Adrenal gland (tissue), 12 donors: Measurements from ENCODE around the gene RFFL. TPM values are rescaled to one million over a fixed set of nuclear protein-coding genes. Genes with fewer than 3 reads are reported as not detected.

Experiments used
- DNase-seq, 7 donors: peaks; one replicate each; pipeline ENCODE4 v3.0.0-alpha.2; 2019 to 2020
- H3K27ac ChIP-seq, 5 donors: fragments of 200-600 bp; sonication (generic) in 4 of 5; 1 replicate in 3 of 5; 2 replicates in 2 of 5; pipeline versions ENCODE4 v1.5.1 to v1.8.0; 2016 to 2020; ENCODE audit warnings: mild to moderate bottlenecking in 1 of 5
- H3K27me3 ChIP-seq: fragments of 200-600 bp; 2 replicates; pipeline ENCODE4 v1.8.0; 2021
- H3K36me3 ChIP-seq, 2 donors: fragments of 200-600 bp; replicated peaks in 1 of 2; 1 replicate in 1 of 2; 2 replicates in 1 of 2; pipeline versions ENCODE4 v1.5.1 to v1.8.0; 2018 to 2022
- H3K4me1 ChIP-seq, 2 donors: fragments of 200-600 bp; replicated peaks in 1 of 2; 1 replicate in 1 of 2; 2 replicates in 1 of 2; pipeline versions ENCODE4 v1.5.1 to v1.8.0; 2018 to 2021
- H3K4me3 ChIP-seq, 4 donors: fragments of 200-600 bp; sonication (generic) in 3 of 4; one replicate each; pipeline ENCODE4 v1.5.1; 2016 to 2018
- H3K9me3 ChIP-seq, 3 donors: fragments of 200-600 bp; sonication (generic) in 1 of 3; replicated peaks in 1 of 3; 1 replicate in 2 of 3; 2 replicates in 1 of 3; pipeline versions ENCODE4 v1.5.1 to v1.8.0; 2016 to 2021
- POLR2A ChIP-seq, 2 donors: fragments of 450-650 bp; IDR thresholded peaks; one replicate each; pipeline ENCODE4 v1.6.1; 2017; ENCODE audit warnings: antibody characterized with exemption in 2 of 2, mild to moderate bottlenecking in 2 of 2, moderate library complexity in 1 of 2
- WGBS, 4 donors: extraction: QIAGEN DNeasy Blood & Tissue Kit in 2 of 4; methylation state at CpG; one replicate each; pipeline versions ENCODE4 v1.1.5 to v1.1.7; 2013 to 2017; 5-methylcytosine and 5-hydroxymethylcytosine counted together
- intact Hi-C, 2 donors: fragments of 100-400 bp; cut with DNase I; formaldehyde crosslinking; loops; one replicate each; pipeline versions ENCODE4 v1.14.1 to v1.15.0; 2022 to 2023
- polyA plus RNA-seq, 3 donors: library from polyadenylated mRNA; stranded (reverse); fragments of 200-250 nt in 2 of 3; fragments of 350-450 nt in 1 of 3; fragmentation: Illumina TruSeq in 1 of 3; extraction: RNeasy Lipid Tissue Mini Kit (QIAGEN cat#74804) in 1 of 3; gene quantifications; one replicate each; pipeline ENCODE4 v1.2.3, GENCODE V29; 2013 to 2014
- total RNA-seq, 9 donors: library from RNA; depleted of rRNA in 4 of 9; stranded (reverse); fragments of >200 nt in 4 of 9; fragments of 120-200 nt in 1 of 9; fragmentation: NEBNext Ultra II Directional in 1 of 9; extraction: Animal tissue kit (Norgen Biotek cat#: 25700) in 1 of 9; gene quantifications; one replicate each; pipeline versions ENCODE4 v1.1.0 to v1.2.4, GENCODE V29; 2013 to 2023
- TF ChIP-seq, protein P1 (sequence below), 6 experiments: fragments of 450-650 bp in 4 of 6; fragments of 200-600 bp in 2 of 6; sonication (generic) in 1 of 6; IDR thresholded peaks; 1 replicate in 5 of 6; 2 replicates in 1 of 6; pipeline versions ENCODE4 v1.5.1 to v1.8.0; 2016 to 2021; ENCODE audit warnings: antibody characterized with exemption in 6 of 6, mild to moderate bottlenecking in 2 of 6, moderate library complexity in 1 of 6
- donor health status: healthy with polysubstance abuse.
- donor health status: Bipolar disorder and iron deficiency.
- donor health status: DM: yes; HTN: yes; CAD: no.
- donor health status: DM: no; HTN: no; CAD: no.
- donor health status: DM: no; HTN: no; CAD: no.
- donor health status: DM: yes; HTN: yes; CAD: no.

The RFFL gene
- total and polyA plus RNA-seq, 12 donors = 2.5 to 24.4 (median 16.3) TPM

DNA sequence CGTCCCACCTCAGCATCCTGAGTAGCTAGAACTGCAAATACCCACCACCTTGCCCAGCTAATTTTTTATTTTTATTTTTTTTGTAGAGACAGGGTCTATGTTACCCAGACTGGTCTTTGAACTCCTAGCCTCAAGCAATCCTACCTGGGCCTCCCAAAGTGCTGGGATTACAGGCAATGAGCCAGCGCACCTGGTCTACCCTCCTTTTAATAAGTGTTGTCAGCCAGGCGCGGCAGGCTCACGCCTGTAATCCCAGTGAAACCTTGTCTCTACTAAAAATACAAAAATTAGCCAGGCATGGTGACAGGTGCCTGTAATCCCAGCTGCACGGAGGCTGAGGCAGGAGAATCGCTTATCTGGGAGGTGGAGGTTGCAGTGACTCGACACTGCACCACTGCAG, 19.3 kb downstream of the RFFL start:
- Histone ChIP-seq H3K4me3 (no peak overlapping the region), H3K4me1 (peaks cover 0 to 9% of the 10 kb centered on the region in 2 donors), H3K27ac (no peak overlapping the region), H3K36me3 (no peaks in the 10 kb centered on the region), H3K27me3 (no peaks in the 10 kb centered on the region), H3K9me3 (no peaks in the 10 kb centered on the region)
- intact Hi-C loops = no loop called here
- DNase-seq = no peak
- TF ChIP-seq, protein P1, sequence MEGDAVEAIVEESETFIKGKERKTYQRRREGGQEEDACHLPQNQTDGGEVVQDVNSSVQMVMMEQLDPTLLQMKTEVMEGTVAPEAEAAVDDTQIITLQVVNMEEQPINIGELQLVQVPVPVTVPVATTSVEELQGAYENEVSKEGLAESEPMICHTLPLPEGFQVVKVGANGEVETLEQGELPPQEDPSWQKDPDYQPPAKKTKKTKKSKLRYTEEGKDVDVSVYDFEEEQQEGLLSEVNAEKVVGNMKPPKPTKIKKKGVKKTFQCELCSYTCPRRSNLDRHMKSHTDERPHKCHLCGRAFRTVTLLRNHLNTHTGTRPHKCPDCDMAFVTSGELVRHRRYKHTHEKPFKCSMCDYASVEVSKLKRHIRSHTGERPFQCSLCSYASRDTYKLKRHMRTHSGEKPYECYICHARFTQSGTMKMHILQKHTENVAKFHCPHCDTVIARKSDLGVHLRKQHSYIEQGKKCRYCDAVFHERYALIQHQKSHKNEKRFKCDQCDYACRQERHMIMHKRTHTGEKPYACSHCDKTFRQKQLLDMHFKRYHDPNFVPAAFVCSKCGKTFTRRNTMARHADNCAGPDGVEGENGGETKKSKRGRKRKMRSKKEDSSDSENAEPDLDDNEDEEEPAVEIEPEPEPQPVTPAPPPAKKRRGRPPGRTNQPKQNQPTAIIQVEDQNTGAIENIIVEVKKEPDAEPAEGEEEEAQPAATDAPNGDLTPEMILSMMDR (IDR thresholded peaks at IDR 0.05) = no peak
- TF ChIP-seq POLR2A (IDR thresholded peaks at IDR 0.05) = no peak
- WGBS, 4 donors = 96 to 97% (median 97%) methylated on average over 8 of the region's 8 CpGs

DNA sequence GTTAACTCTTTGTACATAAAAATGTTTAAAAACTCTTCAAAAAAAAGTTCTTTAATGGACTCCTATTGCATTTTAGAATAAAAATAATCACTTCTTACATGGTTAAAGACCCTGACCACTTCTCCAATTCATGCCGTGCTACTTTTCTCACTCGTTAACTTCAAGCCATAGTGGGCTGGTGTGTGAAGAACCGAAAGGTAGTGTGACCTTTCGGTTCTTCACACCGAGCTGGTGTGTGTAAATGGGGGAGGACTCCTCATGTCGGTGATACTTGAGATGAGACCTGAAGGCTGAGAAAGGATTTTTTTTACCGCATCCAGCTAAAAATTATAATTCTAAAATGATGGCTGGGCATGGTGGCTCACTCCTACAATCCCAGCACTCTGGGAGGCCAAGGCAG, 22.1 kb downstream of the RFFL start:
- no peak for DNase-seq
- no peaks in the 10 kb centered on the region for H3K27me3 ChIP-seq
- peaks cover 0 to 2% of the 10 kb centered on the region in 2 donors for H3K4me1 ChIP-seq
- H3K4me3 ChIP-seq = no peak overlapping the region
- 89 to 94% (median 93%) methylated on average over 7 of the region's 7 CpGs for WGBS, 4 donors
- H3K27ac ChIP-seq = no peak overlapping the region
- intact Hi-C loops = no loop called here
- no peaks in the 10 kb centered on the region for H3K9me3 ChIP-seq
- no peak for TF ChIP-seq POLR2A (IDR thresholded peaks at IDR 0.05)
- TF ChIP-seq, protein P1 (IDR thresholded peaks at IDR 0.05) = no peak
- H3K36me3 ChIP-seq = no peaks in the 10 kb centered on the region

DNA sequence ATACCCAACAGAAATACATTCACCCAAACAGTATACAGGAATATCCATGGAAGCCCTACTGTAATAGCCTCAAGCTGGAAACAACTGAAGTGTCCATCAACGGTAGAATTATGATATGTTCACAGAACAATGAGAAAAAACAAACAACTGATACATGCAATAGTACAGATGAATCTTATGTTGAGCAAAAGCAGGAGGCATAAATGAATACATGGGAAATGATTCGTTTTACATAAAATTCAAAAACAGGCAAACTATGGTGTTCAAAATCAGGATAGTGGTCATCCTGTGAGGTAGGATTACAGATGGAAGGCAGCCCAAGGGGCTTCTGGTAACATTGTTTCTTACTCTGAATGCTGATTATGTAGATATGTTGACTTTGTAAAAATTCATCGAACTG, 25.1 kb downstream of the RFFL start:
- H3K9me3 ChIP-seq = no peaks in the 10 kb centered on the region
- H3K4me1 ChIP-seq = no peaks in the 10 kb centered on the region
- H3K36me3 ChIP-seq = no peaks in the 10 kb centered on the region
- no peaks in the 10 kb centered on the region for H3K27me3 ChIP-seq
- DNase-seq = no peak
- WGBS, 4 donors = 92 to 94% (median 93%) methylated on average over 3 of the region's 3 CpGs
- H3K4me3 ChIP-seq = no peak overlapping the region
- intact Hi-C loops = no loop called here
- TF ChIP-seq POLR2A (IDR thresholded peaks at IDR 0.05) = no peak
- TF ChIP-seq, protein P1 (IDR thresholded peaks at IDR 0.05) = no peak
- no peak overlapping the region for H3K27ac ChIP-seq

DNA sequence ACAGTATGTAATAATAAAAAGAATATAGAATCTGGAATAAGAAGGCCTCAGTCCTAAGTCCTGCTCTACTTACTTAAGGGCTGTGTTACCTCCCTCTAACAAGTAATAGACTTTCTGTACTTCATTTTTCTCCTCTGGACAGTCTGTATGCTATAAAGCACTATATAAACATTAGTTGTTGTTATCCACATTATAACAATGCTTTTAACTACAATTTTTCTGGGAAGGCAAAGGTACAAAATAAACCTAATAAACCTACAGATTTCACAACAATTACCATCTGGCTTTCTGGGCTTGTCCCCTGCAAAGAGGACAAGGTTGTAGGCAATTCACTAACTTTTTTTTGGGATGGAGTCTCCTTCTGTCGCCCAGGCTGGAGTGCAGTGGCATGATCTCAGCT, 32.7 kb downstream of the RFFL start:
- H3K27ac ChIP-seq = no peak overlapping the region
- peaks cover 0 to 6% of the 10 kb centered on the region in 2 donors for H3K36me3 ChIP-seq
- TF ChIP-seq POLR2A (IDR thresholded peaks at IDR 0.05) = no peak
- TF ChIP-seq, protein P1 (IDR thresholded peaks at IDR 0.05) = no peak
- no peaks in the 10 kb centered on the region for H3K4me1 ChIP-seq
- no peaks in the 10 kb centered on the region for H3K27me3 ChIP-seq
- no peak for DNase-seq
- 98 to 100% (median 100%) methylated on average over 1 of the region's 1 CpG for WGBS, 4 donors
- intact Hi-C loops = no loop called here
- H3K4me3 ChIP-seq = no peak overlapping the region
- no peaks in the 10 kb centered on the region for H3K9me3 ChIP-seq
